NB4 (cell line): ENCODE data around the gene ASF1B.
"Not testable (repeated sequence)": the region's sequence is repeated elsewhere in the genome, so short reads cannot be mapped to it uniquely, and the experiment has no call there.

Experiments used
- DNase-seq: peaks from one replicate; pipeline ENCODE4 v3.0.0; 2010; ENCODE audit warnings: low read depth
- H3K4me3 ChIP-seq: one replicate; pipeline ENCODE4 v1.5.1; 2011; ENCODE audit warnings: mild to moderate bottlenecking, low read depth, low read length, moderate library complexity
- MYC ChIP-seq: IDR thresholded peaks from 2 replicates; pipeline ENCODE4 v1.6.1; 2011; ENCODE audit warnings: low read depth, low read length
- POLR2A ChIP-seq: IDR thresholded peaks from 2 replicates; pipeline ENCODE4 v1.6.1; 2011; ENCODE audit warnings: mild to moderate bottlenecking; ENCODE audit not compliant: insufficient read length; ENCODE audit errors: extremely low read depth
- TF ChIP-seq, protein P1 (sequence below): IDR thresholded peaks from one replicate; pipeline ENCODE4 v1.5.1; 2012; ENCODE audit warnings: low read depth, low read length
- TF ChIP-seq, protein P2 (sequence below): IDR thresholded peaks from 2 replicates; pipeline ENCODE4 v1.6.1; 2011; ENCODE audit warnings: low read depth, low read length

The ASF1B gene

DNA sequence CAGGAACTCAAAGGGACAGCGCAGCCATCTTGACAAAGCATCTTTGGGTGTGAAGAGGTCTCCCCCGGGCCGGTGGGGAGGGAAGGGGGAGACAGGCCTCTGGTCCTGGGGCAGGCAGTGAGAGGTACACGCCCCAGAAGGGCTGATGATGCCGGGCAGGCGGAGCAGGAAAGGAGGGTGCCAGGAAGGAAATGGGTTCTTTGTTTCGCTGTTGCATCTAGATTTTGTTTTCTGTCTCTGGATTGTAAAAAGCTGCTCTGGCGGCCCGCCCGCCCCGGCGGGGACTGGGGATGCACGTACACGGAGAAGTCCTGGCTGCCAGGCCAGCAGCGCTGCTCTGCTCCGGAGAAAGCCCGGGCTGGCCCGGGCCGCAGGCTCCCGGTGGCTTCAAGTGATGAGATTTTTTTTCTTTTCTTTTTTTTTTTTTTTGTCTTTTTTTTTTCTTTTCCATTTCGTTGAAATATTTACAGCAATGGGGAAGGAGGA lies 13.2 kb upstream of the ASF1B start:
- no peak for TF ChIP-seq POLR2A
- TF ChIP-seq, protein P1, sequence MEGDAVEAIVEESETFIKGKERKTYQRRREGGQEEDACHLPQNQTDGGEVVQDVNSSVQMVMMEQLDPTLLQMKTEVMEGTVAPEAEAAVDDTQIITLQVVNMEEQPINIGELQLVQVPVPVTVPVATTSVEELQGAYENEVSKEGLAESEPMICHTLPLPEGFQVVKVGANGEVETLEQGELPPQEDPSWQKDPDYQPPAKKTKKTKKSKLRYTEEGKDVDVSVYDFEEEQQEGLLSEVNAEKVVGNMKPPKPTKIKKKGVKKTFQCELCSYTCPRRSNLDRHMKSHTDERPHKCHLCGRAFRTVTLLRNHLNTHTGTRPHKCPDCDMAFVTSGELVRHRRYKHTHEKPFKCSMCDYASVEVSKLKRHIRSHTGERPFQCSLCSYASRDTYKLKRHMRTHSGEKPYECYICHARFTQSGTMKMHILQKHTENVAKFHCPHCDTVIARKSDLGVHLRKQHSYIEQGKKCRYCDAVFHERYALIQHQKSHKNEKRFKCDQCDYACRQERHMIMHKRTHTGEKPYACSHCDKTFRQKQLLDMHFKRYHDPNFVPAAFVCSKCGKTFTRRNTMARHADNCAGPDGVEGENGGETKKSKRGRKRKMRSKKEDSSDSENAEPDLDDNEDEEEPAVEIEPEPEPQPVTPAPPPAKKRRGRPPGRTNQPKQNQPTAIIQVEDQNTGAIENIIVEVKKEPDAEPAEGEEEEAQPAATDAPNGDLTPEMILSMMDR, result no peak
- no peak for TF ChIP-seq MYC
- TF ChIP-seq, protein P2, sequence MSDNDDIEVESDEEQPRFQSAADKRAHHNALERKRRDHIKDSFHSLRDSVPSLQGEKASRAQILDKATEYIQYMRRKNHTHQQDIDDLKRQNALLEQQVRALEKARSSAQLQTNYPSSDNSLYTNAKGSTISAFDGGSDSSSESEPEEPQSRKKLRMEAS, result no peak
- H3K4me3 ChIP-seq, result no peak overlapping the region
- no peak for DNase-seq

DNA sequence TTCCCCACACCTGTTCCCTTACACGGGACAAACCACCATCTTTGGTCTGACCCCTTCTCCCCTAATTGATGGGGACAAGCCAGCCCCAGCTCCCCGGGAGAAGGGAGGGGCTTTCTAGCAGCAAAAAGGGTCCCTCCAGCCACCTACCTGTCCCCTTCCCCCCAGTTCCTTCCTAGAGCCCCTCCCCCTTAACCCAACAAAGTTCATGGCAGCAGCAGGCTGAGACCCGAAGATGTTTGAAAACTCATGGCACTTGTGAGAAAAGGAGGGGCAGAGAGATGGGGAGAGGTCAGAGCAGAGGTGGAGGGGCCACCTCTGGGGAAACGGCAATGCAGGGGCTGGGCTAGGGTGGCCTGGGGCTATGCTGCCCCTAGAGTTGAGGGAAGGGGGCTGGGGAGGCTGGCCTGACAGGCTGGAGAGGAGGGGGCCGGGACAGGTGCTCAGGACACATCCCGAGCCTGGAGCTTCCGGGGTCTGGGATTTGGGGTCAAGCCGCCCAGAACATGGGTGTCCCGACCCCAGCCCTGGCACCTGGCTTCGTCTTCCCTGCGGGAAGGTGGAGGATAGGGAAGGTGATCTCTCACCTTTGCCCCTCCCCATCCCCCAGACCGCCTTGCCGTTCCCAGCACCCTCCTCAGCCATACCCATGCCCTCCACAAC lies 12.5 kb upstream of the ASF1B start:
- TF ChIP-seq MYC, result no peak
- TF ChIP-seq, protein P2, result no peak
- TF ChIP-seq, protein P1, result no peak
- TF ChIP-seq POLR2A, result no peak
- no peak overlapping the region for H3K4me3 ChIP-seq
- no peak for DNase-seq

DNA sequence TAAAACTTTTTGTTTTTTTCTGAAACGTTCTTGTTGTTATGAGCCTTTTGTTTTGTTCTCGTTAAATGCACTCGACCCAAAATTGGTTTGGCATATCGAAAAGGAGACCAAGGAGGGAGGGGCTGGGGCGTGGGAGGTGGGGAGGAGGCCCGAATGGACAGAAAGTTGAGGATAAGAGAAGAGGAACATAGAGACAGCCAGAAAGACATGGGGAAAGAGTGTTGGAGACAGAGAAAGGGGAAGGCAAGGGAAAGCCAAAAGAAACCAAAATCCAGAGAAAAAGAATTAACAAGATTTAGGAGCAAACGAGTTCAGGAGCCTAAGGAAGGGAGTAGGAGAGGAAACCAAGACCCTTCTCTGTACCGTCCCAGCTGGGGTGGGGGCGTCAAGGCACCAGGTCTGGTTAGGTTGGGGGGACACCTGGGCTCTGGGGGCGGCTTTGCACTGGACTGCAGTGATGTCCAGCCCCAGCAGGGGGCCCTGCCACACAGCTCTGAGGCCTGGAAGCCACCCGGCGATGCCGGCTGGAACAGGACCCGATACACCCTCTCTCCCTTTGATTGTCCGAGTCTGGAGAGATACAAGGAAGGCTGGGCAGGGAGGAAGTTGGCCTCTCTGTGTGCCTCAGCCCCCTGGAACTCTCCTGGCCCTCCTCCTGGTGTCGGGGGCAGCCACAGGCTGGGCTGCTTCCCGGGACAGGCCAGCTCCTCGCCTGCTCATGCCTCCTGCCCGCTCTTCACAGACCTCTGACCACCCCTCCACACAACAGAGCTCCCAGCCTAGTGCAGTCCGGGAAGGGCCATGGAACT lies 11.6 kb upstream of the ASF1B start:
- DNase-seq, result peak; percentile 46
- no peak overlapping the region for H3K4me3 ChIP-seq
- TF ChIP-seq, protein P2, result no peak
- no peak for TF ChIP-seq POLR2A
- TF ChIP-seq, protein P1, result peak; percentile 67

DNA sequence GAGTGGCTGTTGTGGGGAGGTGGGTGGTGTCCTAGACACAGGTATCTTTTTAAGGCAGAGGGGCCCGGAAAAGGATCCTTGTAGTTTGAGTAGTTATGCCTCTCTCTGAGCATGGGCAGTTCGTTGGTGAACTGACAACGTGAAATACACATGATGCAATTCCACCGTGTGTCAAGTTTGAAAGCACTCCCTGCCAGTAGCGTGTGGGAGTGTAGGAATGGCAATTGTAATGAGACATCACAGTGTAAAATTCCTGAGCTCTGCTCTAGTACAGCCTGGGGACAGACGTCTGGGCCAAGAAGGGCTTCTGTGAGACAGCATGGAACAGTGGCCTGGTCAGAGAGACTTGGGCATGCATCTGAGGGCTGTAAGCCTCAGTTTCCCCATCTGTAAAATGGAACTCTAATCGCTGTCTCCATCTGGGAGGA lies 10.4 kb upstream of the ASF1B start:
- no peak overlapping the region for H3K4me3 ChIP-seq
- peak; percentile 80 for DNase-seq
- TF ChIP-seq, protein P2, result peak; percentile 78
- TF ChIP-seq POLR2A, result no peak
- peak; percentile 48; the same call in 1 of the 2 replicates for TF ChIP-seq MYC
- TF ChIP-seq, protein P1, result no peak

DNA sequence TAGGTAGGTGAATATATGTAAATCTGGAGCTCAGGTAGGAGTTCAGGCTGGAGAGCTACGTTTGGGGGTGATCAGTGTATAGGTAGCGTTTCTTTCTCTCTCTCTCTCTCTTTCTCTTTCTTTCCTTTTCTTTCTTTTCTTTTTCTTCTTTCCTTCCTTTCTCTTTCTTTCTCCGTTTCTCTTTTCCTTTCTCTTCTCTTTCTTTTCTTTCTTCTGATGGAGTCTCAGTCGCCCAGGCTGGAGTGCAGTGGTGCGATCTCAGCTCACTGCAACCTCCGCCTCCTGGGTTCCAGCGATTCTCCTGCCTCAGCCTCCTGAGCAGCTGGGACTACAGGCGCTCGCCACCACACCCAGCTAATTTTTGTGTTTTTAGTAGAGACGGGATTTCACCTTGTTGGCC lies 9.8 kb upstream of the ASF1B start:
- H3K4me3 ChIP-seq, DNase-seq: not testable (repeated sequence)

DNA sequence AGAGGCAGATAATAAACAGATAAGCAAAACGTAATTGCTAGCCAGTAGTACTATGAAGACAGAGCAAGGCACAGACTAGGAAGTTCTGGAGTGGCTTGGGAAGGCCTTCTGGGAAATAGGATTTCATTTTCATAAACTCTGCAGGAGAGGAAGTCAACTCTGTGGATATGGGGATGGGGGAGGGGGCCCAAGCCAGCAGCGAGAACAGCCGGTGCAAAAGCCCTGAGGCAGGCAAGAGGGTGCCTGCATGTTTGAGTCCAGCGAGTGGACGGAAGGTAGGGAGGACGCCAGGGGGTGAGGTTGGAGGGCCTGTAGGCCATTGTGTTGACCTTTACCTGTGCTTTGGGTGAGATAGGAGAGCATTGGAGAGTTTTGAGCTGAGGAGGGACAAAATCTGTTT lies 9.0 kb upstream of the ASF1B start:
- TF ChIP-seq MYC (no peak), POLR2A (no peak)
- TF ChIP-seq, protein P2, result no peak
- TF ChIP-seq, protein P1, result no peak
- no peak overlapping the region for H3K4me3 ChIP-seq
- no peak for DNase-seq
